ENCODE results near the gene MYF5. TPM values are rescaled to one million over a fixed set of nuclear protein-coding genes. Genes with fewer than 3 reads are reported as not detected.
"Not testable (repeated sequence)": the region's sequence is repeated elsewhere in the genome, so short reads cannot be mapped to it uniquely, and the experiment has no call there.

Gene MYF5
- not detected for total RNA-seq

DNA sequence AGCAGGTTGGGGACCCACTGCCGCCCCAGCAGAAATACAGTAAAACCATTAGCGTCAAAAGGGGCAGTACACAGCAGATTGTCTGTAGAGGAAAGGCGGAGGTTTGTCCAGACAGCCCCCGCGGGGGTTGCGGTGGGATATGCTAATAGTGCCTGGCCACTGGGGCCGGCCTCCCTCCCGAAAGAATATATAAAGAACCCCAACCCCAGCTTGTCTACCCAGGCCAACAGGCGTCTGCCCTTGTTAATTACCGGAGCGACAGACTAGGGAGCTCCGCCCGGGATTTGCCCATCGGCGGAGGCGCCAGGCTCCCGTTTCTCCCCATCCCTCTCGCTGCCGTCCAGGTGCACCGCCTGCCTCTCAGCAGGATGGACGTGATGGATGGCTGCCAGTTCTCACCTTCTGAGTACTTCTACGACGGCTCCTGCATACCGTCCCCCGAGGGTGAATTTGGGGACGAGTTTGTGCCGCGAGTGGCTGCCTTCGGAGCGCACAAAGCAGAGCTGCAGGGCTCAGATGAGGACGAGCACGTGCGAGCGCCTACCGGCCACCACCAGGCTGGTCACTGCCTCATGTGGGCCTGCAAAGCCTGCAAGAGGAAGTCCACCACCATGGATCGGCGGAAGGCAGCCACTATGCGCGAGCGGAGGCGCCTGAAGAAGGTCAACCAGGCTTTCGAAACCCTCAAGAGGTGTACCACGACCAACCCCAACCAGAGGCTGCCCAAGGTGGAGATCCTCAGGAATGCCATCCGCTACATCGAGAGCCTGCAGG, at the start of gene MYF5:
Gene MYF5 (plus strand): TSS at position 217 of the 774 bp plus-strand sequence. CDS start 152 bp downstream, at position 369.
- no peak for ATAC-seq (ENCODE audit: low FRiP score)
- no peak for DNase-seq (ENCODE audit: low spot score)
- TF ChIP-seq, protein P1, sequence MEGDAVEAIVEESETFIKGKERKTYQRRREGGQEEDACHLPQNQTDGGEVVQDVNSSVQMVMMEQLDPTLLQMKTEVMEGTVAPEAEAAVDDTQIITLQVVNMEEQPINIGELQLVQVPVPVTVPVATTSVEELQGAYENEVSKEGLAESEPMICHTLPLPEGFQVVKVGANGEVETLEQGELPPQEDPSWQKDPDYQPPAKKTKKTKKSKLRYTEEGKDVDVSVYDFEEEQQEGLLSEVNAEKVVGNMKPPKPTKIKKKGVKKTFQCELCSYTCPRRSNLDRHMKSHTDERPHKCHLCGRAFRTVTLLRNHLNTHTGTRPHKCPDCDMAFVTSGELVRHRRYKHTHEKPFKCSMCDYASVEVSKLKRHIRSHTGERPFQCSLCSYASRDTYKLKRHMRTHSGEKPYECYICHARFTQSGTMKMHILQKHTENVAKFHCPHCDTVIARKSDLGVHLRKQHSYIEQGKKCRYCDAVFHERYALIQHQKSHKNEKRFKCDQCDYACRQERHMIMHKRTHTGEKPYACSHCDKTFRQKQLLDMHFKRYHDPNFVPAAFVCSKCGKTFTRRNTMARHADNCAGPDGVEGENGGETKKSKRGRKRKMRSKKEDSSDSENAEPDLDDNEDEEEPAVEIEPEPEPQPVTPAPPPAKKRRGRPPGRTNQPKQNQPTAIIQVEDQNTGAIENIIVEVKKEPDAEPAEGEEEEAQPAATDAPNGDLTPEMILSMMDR (IDR thresholded peaks at IDR 0.05) = no peak

DNA sequence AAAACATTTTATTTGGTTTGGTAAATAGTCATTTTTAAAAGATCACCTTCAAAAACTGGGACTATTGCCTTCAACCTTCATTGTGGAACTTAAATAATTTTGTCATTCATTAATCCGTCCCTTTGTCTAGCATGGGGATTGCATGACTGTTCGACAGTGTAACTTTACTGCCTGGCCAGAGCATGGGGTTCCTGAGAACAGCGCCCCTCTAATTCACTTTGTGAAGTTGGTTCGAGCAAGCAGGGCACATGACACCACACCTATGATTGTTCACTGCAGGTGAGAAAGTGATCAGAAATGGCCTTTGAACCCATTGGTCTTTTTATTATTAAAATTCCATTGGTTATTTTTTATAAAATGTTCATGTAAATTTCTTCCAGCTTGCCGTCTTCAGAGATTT, 46.5 kb upstream of the MYF5 start:
- no peak for ATAC-seq (ENCODE audit: low FRiP score)
- TF ChIP-seq, protein P1 (IDR thresholded peaks at IDR 0.05) = no peak
- no peak for DNase-seq (ENCODE audit: low spot score)

DNA sequence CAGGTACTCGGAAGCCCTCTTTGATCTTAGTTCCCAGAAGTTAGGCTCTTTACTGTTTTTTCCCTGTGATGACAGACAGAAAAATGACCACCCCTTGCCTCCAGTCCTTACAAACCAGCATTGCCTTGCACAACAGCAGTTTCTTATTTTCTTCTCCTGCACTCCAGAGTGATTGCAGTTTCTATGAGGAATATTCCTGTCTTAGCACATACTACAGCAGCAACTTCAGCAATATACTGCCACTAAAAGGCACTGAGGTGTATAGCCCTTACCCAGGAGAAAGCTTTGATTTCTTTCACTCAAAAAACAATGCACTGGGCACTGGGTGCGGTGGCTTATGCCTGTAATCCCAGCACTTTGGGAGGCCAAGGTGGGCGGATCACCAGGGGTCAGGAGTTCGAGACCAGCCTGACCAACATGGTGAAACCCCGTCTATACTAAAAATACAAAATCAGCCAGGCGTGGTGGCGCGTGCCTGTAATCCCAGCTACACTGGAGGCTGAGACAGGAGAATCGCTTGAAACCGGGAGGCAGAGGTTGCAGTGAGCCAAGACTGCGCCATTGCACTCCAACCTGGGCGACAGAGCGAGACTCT, 40.6 kb upstream of the MYF5 start:
- DNase-seq (ENCODE audit: low spot score); ATAC-seq (ENCODE audit: low FRiP score): not testable (repeated sequence)

DNA sequence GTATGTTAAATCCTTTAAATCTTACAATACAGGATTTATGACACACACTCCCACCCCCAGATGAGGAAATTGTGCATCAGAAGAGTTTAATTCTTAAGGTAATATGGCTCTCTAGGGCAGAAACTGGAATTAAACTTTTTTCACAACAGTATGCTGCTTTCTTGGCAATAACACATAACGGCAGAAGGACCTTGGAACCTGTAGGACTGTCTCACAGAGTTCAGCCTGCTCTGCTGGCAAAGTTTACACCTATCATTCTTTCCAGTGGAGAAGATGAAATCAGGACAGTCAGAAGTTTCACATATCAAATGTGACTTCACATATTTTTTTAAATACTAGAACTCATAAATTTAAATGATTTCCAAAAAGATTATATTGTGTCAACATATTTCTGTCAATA, 39.9 kb upstream of the MYF5 start:
- TF ChIP-seq, protein P1 (IDR thresholded peaks at IDR 0.05) = no peak
- DNase-seq (ENCODE audit: low spot score) (no peak), ATAC-seq (ENCODE audit: low FRiP score) (no peak)

DNA sequence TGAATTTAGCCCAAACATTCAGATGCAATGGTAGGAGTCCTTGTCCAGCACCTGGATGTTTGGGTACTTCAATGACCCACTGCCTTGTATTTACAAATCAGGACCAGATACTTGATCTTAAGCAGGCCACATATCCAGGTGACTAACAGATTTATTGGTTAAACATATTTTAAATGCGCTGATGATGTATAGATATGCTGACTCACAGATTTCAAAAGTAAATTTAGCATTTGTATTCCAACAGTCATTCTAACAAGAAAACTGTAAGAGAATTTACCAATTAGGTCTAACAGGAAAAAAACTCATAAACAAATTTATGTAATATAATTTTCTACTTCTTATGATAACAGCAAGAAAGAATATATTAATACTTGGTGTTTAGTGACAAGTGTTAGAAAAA, 38.7 kb upstream of the MYF5 start:
- TF ChIP-seq, protein P1 (IDR thresholded peaks at IDR 0.05) = no peak
- ATAC-seq (ENCODE audit: low FRiP score) = no peak
- no peak for DNase-seq (ENCODE audit: low spot score)

DNA sequence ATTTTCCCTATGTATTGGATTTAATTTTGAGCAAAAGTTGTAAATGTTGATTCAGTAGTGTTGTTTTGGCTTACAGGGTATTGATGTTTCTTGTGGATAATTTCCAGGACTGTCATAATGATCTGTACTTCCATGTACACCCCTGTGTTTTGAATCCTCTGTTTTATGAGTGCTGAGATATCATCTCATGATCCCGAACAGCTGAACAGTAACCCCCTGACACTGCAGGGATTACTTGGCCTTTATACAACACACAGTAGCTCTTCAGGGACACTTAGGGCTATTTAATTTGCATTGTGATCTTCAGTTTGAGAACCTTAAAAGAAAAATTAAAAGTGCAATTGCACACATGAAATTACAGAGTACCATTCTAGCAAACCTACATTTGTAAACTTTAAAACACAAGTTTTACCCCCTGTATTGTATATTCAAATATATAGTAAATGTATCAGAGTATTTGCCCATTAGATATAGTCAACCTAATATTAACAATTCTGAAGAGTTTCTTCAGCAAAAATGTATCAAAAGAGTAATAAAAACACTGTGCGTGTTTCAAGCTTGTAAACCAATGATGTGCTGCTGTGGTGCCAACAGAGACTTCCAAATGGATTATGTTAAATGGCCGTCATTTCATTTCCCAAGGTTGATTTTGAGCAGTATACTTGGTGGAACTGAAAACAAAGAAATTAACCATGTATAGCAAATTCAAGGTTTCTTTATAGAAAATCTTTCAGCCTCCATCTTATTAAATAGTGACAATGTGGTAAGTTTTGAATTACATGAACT, 37.2 kb upstream of the MYF5 start:
- no peak for DNase-seq (ENCODE audit: low spot score)
- TF ChIP-seq, protein P1 (IDR thresholded peaks at IDR 0.05) = no peak
- no peak for ATAC-seq (ENCODE audit: low FRiP score)

DNA sequence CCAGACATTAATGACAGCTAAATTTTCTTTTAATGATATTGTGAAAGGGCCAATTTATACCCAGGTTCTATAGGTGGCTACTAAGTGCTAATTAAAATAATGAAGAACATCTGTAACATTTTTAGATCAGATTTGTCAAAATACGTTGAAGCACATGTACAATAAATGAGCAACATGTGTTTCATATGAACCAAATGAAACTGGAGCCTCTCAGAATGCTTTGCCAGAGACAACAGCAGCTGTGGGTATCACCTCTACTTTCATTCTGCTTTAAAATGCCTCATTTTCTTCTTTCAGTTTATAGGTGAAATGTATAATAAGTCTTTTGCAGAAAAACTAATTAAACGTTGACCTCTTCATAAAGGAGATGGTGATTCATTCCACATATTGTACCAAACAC, 35.4 kb upstream of the MYF5 start:
- TF ChIP-seq, protein P1 (IDR thresholded peaks at IDR 0.05) = no peak

More for the DNA sequence above, 35.4 kb upstream of the MYF5 start:
- ATAC-seq (ENCODE audit: low FRiP score) (no peak), DNase-seq (ENCODE audit: low spot score) (no peak)
